ENCODE measurements around the gene WSB1. TPM values are rescaled to one million over a fixed set of nuclear protein-coding genes. Genes with fewer than 3 reads are reported as not detected.
A peak's percentile ranks its signal among the peaks of the same experiment; 100 is the strongest.
"Not testable (repeated sequence)": the region's sequence is repeated elsewhere in the genome, so short reads cannot be mapped to it uniquely, and the experiment has no call there.

The WSB1 gene
- total RNA-seq, 1 donor from 2014 or later = 396 TPM

- DNase-seq (ENCODE audit: low spot score); ATAC-seq; intact Hi-C loops (cut with DNase I): not testable (repeated sequence)
Measured at GRCh38 chr17:27328686-27329085, 34.8 kb downstream of the WSB1 start.

- intact Hi-C loops (cut with DNase I) = no loop called here
- ATAC-seq = no peak
- no peak for DNase-seq (ENCODE audit: low spot score)
Measured at GRCh38 chr17:27329146-27329805, 35.4 kb downstream of the WSB1 start.

GRCh38 chr17:27332047-27332393 lies 38.1 kb downstream of the WSB1 start:
- DNase-seq (ENCODE audit: low spot score) (no peak), ATAC-seq (no peak)
- intact Hi-C loops (cut with DNase I) = loop anchor here (5.0 kb wide), 1 partner anchor 90 kb away; no protein-coding TSS in a partner anchor

- DNase-seq (ENCODE audit: low spot score) (peak; percentile 99), ATAC-seq (peak; percentile 98)
- intact Hi-C loops (cut with DNase I) = loop anchor here (5.0 kb wide), 1 partner anchor 90 kb away; no protein-coding TSS in a partner anchor
Measured at GRCh38 chr17:27332485-27333409, 38.8 kb downstream of the WSB1 start.

- intact Hi-C loops (cut with DNase I) = loop anchor here (5.0 kb wide), 1 partner anchor 91 kb away; no protein-coding TSS in a partner anchor
- ATAC-seq = peak; percentile 15
Measured at GRCh38 chr17:27333410-27333980, 39.6 kb downstream of the WSB1 start.

GRCh38 chr17:27336184-27336583 lies 42.3 kb downstream of the WSB1 start:
- no peak for ATAC-seq
- intact Hi-C loops (cut with DNase I) = no loop called here
- no peak for DNase-seq (ENCODE audit: low spot score)

More at GRCh38 chr17:27333410-27333980, 39.6 kb downstream of the WSB1 start:
- no peak for DNase-seq (ENCODE audit: low spot score)

- intact Hi-C loops (cut with DNase I) = no loop called here
- no peak for DNase-seq (ENCODE audit: low spot score)
- no peak for ATAC-seq
Measured at GRCh38 chr17:27338536-27338985, 44.6 kb downstream of the WSB1 start.

GRCh38 chr17:27339198-27339835 lies 45.4 kb downstream of the WSB1 start:
- no peak for ATAC-seq
- DNase-seq (ENCODE audit: low spot score) = no peak
- intact Hi-C loops (cut with DNase I) = no loop called here

GRCh38 chr17:27339836-27340550 lies 46.1 kb downstream of the WSB1 start:
- intact Hi-C loops (cut with DNase I) = no loop called here
- ATAC-seq (no peak), DNase-seq (ENCODE audit: low spot score) (no peak)

GRCh38 chr17:27340575-27340974 lies 46.7 kb downstream of the WSB1 start:
- intact Hi-C loops (cut with DNase I) = no loop called here
- ATAC-seq = no peak
- DNase-seq (ENCODE audit: low spot score) = no peak

- ATAC-seq = no peak
- intact Hi-C loops (cut with DNase I) = no loop called here
- DNase-seq (ENCODE audit: low spot score) = no peak
Measured at GRCh38 chr17:27341041-27341471, 47.1 kb downstream of the WSB1 start.

- intact Hi-C loops (cut with DNase I) = no loop called here
- no peak for ATAC-seq
- no peak for DNase-seq (ENCODE audit: low spot score)
Measured at GRCh38 chr17:27342059-27342458, 48.1 kb downstream of the WSB1 start.

GRCh38 chr17:27343294-27343693 lies 49.4 kb downstream of the WSB1 start:
- intact Hi-C loops (cut with DNase I) = no loop called here
- no peak for DNase-seq (ENCODE audit: low spot score)
- ATAC-seq = no peak

- intact Hi-C loops (cut with DNase I) = no loop called here
- no peak for ATAC-seq
- DNase-seq (ENCODE audit: low spot score) = no peak
Measured at GRCh38 chr17:27343977-27344607, 50.2 kb downstream of the WSB1 start.

- intact Hi-C loops (cut with DNase I) = no loop called here
- no peak for DNase-seq (ENCODE audit: low spot score)
- ATAC-seq = no peak
Measured at GRCh38 chr17:27345141-27345904, 51.4 kb downstream of the WSB1 start.

- ATAC-seq (no peak), DNase-seq (ENCODE audit: low spot score) (no peak)
- intact Hi-C loops (cut with DNase I) = no loop called here
Measured at GRCh38 chr17:27346228-27346899, 52.5 kb downstream of the WSB1 start.

- DNase-seq (ENCODE audit: low spot score) (no peak), ATAC-seq (no peak)
- intact Hi-C loops (cut with DNase I) = no loop called here
Measured at GRCh38 chr17:27348196-27348595, 54.3 kb downstream of the WSB1 start.

Measured in sciatic nerve (tissue), 2 donors.